ENCODE data around the gene LIFR.

LIFR gene

DNA sequence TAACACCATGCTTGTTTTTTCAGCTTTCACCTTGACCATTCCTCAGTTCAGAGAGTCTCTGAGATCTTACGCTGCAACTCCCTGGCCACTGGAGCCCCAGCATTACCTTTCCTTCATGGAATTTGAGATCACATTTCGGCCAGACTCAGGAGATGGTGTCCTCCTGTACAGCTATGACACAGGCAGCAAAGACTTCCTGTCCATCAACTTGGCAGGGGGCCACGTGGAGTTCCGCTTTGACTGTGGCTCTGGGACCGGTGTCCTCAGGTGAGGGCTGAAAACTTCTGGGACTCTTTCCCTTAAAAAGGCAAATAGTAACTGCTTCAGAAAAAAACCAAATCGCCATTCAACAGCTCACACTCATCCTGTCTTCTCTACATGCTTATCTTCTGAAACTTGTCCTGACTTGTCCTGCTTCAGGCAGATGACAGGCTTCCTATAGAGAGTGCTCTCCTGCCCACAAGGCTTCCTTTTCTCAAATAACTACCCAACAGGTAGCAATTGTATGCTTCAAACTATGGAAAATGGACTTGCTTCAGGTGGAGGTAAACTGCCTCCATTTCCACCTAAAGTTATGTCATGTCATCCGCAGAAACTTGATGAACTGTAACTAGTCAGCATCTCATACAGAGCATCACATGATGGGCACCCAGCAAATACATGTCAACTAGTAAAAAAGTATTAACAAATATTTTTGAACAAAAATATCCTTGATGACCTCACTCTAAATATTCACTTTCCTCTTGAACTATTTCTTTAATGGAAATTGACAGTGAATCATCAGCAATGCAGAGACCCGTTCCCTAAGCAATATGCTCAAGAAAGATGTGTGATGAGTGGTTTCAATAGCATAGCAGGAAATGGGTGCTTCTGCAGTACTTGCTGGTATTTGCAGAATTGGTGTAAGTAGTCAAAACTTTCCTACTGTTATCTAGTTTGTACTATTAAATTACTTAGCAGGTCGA lies 129.2 kb downstream of the LIFR start:
- DNase-seq: peak; percentile 76

DNA sequence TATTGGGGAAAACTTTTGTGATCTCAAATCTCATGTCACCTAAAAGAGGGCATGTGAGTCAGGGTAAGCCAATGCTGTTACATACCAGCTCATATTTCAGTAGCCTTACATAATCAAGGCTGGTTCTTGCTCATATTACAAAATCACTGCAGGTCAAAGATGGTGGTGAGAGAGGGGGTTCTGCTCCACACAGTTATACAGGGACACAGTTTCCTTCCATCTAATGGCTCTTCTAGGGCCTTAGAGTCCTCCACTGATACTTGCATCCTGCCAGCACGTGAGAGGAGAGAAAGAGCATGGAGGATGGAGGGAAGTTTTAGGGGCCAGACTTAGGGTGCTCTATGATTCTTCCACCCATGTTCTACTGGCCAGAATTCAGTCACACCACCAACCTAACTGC lies 130.0 kb downstream of the LIFR start:
- peak; percentile 65 for DNase-seq

All from fibroblast of skin of right biceps (primary cell).